Panc1 (cell line): ENCODE measurements around the gene MLN. TPM values are rescaled to one million over a fixed set of nuclear protein-coding genes. Genes with fewer than 3 reads are reported as not detected.

Experiments used
- ATAC-seq: fragments of 200-7000 bp; cut with Tn5 transposase; 2 replicates; pipeline ENCODE4 v1.9.1; 2020; ENCODE audit warnings: mild to moderate bottlenecking, moderate library complexity
- BruUV-seq: library from RNA; stranded (reverse); fragments of 400-500 nt; replicated peaks from 2 replicates; lab custom pipeline; 2021; lab: Mats Ljungman, UMichigan
- CTCF ChIA-PET: fragments of 300-600 bp; sonication (Branson Sonifier 250); formaldehyde crosslinking; loops from one replicate; lab custom pipeline; 2022; ENCODE audit warnings: antibody characterized with exemption; lab: Charles Lee
- POLR2A ChIA-PET: fragments of 300-600 bp; sonication (Branson Sonifier 250); formaldehyde crosslinking; loops from one replicate; lab custom pipeline; 2022; ENCODE audit warnings: antibody characterized with exemption; lab: Charles Lee
- DNase-seq: peaks from one replicate; pipeline ENCODE4 v3.0.0-alpha.2; 2010; ENCODE audit warnings: low read depth, low spot score
- H3K27ac ChIP-seq: 2 replicates; pipeline ENCODE4 v1.5.1; 2011; ENCODE audit warnings: mild to moderate bottlenecking, low read length, inconsistent platforms
- H3K27me3 ChIP-seq: fragments of 200-500 bp; sonication (Bioruptor generic); 2 replicates; pipeline ENCODE4 v1.6.0; 2014; ENCODE audit warnings: low read length, inconsistent platforms; ENCODE audit not compliant: control insufficient read depth, insufficient read depth
- H3K36me3 ChIP-seq: fragments of 200-500 bp; sonication (Bioruptor generic); 2 replicates; pipeline ENCODE4 v1.5.1; 2014; ENCODE audit warnings: inconsistent platforms, mild to moderate bottlenecking, low read length, moderate library complexity; ENCODE audit not compliant: control insufficient read depth, insufficient read depth
- H3K4me1 ChIP-seq: 2 replicates; pipeline ENCODE4 v1.5.1; 2011; ENCODE audit warnings: inconsistent platforms, mild to moderate bottlenecking, low read length, moderate library complexity; ENCODE audit not compliant: control insufficient read depth, insufficient read depth
- H3K4me3 ChIP-seq, 2 experiments: 2 replicates each; pipeline ENCODE4 v1.5.1; 2011 to 2012; ENCODE audit warnings: low read depth in 2 of 2, low read length in 2 of 2, mild to moderate bottlenecking in 2 of 2, inconsistent platforms in 1 of 2, moderate library complexity in 1 of 2
- H3K9me3 ChIP-seq: fragments of 200-500 bp; sonication (Bioruptor generic); 2 replicates; pipeline ENCODE4 v1.5.1; 2014; ENCODE audit warnings: low read depth, mild to moderate bottlenecking, inconsistent platforms, low read length, moderate library complexity; ENCODE audit not compliant: control insufficient read depth, insufficient read depth
- POLR2AphosphoS5 ChIP-seq: IDR thresholded peaks from 2 replicates; pipeline ENCODE4 v1.6.1; 2012; ENCODE audit warnings: mild to moderate bottlenecking, low read depth, low read length, moderate library complexity
- SIN3A ChIP-seq: IDR thresholded peaks from 2 replicates; pipeline ENCODE4 v1.6.1; 2012; ENCODE audit warnings: low read depth, mild to moderate bottlenecking, low read length, moderate library complexity, borderline replicate concordance; ENCODE audit not compliant: insufficient read depth
- TCF7L2 ChIP-seq: IDR thresholded peaks from 2 replicates; pipeline ENCODE4 v1.6.1; 2011; ENCODE audit warnings: mild to moderate bottlenecking, low read depth, low read length, inconsistent platforms
- in situ Hi-C: cut with HindIII; loops from 2 replicates; pipeline ENCODE4 v1.10.0; 2016; ENCODE audit warnings: low sequenced_read_pairs, low pct_unique_long_range_greater_than_20kb
- intact Hi-C: fragments of 100-400 bp; cut with micrococcal nuclease; formaldehyde crosslinking; loops from one replicate; pipeline ENCODE4 v1.10.0; 2022; ENCODE audit not compliant: unreplicated experiment
- total RNA-seq: library from RNA; stranded (reverse); gene quantifications from one replicate; pipeline ENCODE4 v1.2.1, GENCODE V29; 2021; ENCODE audit not compliant: unreplicated experiment
- TF ChIP-seq, protein P1 (sequence below): fragments of 450-650 bp; IDR thresholded peaks from 2 replicates; pipeline ENCODE4 v1.5.1; 2017; ENCODE audit warnings: mild to moderate bottlenecking
- TF ChIP-seq, protein P2 (sequence below), 2 experiments: IDR thresholded peaks; 2 replicates each; pipeline ENCODE4 v1.6.1; 2011 to 2012; ENCODE audit warnings: low read depth in 2 of 2, control low read depth in 1 of 2, low read length in 1 of 2, mild to moderate bottlenecking in 1 of 2, moderate library complexity in 1 of 2; ENCODE audit not compliant: insufficient read depth in 1 of 2

The MLN gene
- total RNA-seq, 1 experiment from 2014 or later: not detected

DNA sequence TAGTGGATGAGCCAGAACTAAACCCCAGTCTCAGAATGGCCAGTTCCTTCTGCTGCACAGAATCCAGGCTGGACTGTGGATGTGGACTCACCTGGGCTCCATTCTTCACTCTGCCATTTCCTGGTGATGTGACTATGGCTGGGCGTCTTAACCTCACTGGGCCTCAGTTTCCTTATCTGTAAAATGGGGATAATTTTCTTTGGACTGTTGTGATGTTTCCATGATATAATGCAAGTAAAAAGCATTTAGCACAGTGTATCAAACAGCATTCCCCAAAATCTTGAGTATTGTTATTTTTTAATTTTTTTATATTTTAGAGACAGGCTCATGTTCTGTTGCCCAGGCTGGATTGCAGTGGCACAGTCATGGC, 51.2 kb downstream of the MLN start:
- no TSS peak for BruUV-seq
- ATAC-seq: 0 out of 2 replicates have a peak, but pooled peaks have one; percentile 13
- Histone ChIP-seq H3K9me3 (no peaks in the 10 kb centered on the region), H3K4me1 (peaks cover 9% of the 10 kb centered on the region), H3K4me3 (no peak overlapping the region), H3K36me3 (no peaks in the 10 kb centered on the region), H3K27me3 (no peaks in the 10 kb centered on the region), H3K27ac (no peak overlapping the region)
- intact Hi-C loops (no loop called here), in situ Hi-C loops (no loop called here)
- no peak for TF ChIP-seq POLR2AphosphoS5
- TF ChIP-seq, protein P1, sequence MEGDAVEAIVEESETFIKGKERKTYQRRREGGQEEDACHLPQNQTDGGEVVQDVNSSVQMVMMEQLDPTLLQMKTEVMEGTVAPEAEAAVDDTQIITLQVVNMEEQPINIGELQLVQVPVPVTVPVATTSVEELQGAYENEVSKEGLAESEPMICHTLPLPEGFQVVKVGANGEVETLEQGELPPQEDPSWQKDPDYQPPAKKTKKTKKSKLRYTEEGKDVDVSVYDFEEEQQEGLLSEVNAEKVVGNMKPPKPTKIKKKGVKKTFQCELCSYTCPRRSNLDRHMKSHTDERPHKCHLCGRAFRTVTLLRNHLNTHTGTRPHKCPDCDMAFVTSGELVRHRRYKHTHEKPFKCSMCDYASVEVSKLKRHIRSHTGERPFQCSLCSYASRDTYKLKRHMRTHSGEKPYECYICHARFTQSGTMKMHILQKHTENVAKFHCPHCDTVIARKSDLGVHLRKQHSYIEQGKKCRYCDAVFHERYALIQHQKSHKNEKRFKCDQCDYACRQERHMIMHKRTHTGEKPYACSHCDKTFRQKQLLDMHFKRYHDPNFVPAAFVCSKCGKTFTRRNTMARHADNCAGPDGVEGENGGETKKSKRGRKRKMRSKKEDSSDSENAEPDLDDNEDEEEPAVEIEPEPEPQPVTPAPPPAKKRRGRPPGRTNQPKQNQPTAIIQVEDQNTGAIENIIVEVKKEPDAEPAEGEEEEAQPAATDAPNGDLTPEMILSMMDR: no peak
- TF ChIP-seq, protein P2, sequence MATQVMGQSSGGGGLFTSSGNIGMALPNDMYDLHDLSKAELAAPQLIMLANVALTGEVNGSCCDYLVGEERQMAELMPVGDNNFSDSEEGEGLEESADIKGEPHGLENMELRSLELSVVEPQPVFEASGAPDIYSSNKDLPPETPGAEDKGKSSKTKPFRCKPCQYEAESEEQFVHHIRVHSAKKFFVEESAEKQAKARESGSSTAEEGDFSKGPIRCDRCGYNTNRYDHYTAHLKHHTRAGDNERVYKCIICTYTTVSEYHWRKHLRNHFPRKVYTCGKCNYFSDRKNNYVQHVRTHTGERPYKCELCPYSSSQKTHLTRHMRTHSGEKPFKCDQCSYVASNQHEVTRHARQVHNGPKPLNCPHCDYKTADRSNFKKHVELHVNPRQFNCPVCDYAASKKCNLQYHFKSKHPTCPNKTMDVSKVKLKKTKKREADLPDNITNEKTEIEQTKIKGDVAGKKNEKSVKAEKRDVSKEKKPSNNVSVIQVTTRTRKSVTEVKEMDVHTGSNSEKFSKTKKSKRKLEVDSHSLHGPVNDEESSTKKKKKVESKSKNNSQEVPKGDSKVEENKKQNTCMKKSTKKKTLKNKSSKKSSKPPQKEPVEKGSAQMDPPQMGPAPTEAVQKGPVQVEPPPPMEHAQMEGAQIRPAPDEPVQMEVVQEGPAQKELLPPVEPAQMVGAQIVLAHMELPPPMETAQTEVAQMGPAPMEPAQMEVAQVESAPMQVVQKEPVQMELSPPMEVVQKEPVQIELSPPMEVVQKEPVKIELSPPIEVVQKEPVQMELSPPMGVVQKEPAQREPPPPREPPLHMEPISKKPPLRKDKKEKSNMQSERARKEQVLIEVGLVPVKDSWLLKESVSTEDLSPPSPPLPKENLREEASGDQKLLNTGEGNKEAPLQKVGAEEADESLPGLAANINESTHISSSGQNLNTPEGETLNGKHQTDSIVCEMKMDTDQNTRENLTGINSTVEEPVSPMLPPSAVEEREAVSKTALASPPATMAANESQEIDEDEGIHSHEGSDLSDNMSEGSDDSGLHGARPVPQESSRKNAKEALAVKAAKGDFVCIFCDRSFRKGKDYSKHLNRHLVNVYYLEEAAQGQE (IDR thresholded peaks at IDR 0.05; ENCODE audit: insufficient read depth in 1 of 2, low read depth in 2 of 2, low read length in 1 of 2): no peak
- no peak for DNase-seq
- CTCF ChIA-PET: no interaction called here
- POLR2A ChIA-PET: no interaction called here

GRCh38 chr6:33751771-33752645, 51.8 kb downstream of the MLN start:
- H3K9me3 ChIP-seq: no peaks in the 10 kb centered on the region
- no peak overlapping the region for H3K4me3 ChIP-seq
- ATAC-seq (peak; percentile 27; the same call in 1 of the 2 replicates), DNase-seq (no peak)
- no peak overlapping the region for H3K27ac ChIP-seq
- intact Hi-C loops (no loop called here), in situ Hi-C loops (no loop called here)
- no peak for TF ChIP-seq POLR2AphosphoS5
- no TSS peak for BruUV-seq
- H3K4me1 ChIP-seq: peaks cover 9% of the 10 kb centered on the region
- H3K36me3 ChIP-seq: no peaks in the 10 kb centered on the region
- no peaks in the 10 kb centered on the region for H3K27me3 ChIP-seq
- CTCF ChIA-PET: interaction anchor here (0.5 to 0.6 kb wide), 2 partner anchors 41 to 303 kb away, joined by 3 to 12 read pairs; no protein-coding TSS in a partner anchor
- POLR2A ChIA-PET: no interaction called here

GRCh38 chr6:33750244-33750991, 53.4 kb downstream of the MLN start:
- H3K27ac ChIP-seq: no peak overlapping the region
- H3K9me3 ChIP-seq: no peaks in the 10 kb centered on the region
- DNase-seq (no peak), ATAC-seq (no peak)
- POLR2A ChIA-PET: no interaction called here
- no TSS peak for BruUV-seq
- intact Hi-C loops: no loop called here
- H3K27me3 ChIP-seq: no peaks in the 10 kb centered on the region
- no peak overlapping the region for H3K4me3 ChIP-seq
- peaks cover 12% of the 10 kb centered on the region for H3K4me1 ChIP-seq
- TF ChIP-seq, protein P1: no peak
- no peak for TF ChIP-seq POLR2AphosphoS5
- TF ChIP-seq, protein P2 (IDR thresholded peaks at IDR 0.05; ENCODE audit: insufficient read depth in 1 of 2, low read depth in 2 of 2, low read length in 1 of 2): no peak
- TF ChIP-seq SIN3A: no peak
- TF ChIP-seq TCF7L2: no peak
- no peaks in the 10 kb centered on the region for H3K36me3 ChIP-seq
- in situ Hi-C loops: no loop called here
- CTCF ChIA-PET: no interaction called here
